HCT116 (cell line): ENCODE data around the gene ITIH4. TPM values are rescaled to one million over a fixed set of nuclear protein-coding genes. Genes with fewer than 3 reads are reported as not detected.

ENCODE experiments used
- ATAC-seq: fragments of 200-7000 bp; cut with Tn5 transposase; 2 replicates; pipeline ENCODE4 v1.9.1; 2020; ENCODE audit warnings: mild to moderate bottlenecking, moderate library complexity
- BruUV-seq: library from RNA; stranded (reverse); fragments of 400-500 nt; replicated peaks from 2 replicates; lab custom pipeline; 2021; lab: Mats Ljungman, UMichigan
- CTCF ChIA-PET: fragments of 300-600 bp; sonication (Branson Sonifier 250); formaldehyde crosslinking; loops from one replicate; lab custom pipeline; 2021; ENCODE audit warnings: antibody characterized with exemption; lab: Charles Lee
- POLR2A ChIA-PET: fragments of 300-600, 350-600 bp; sonication (Branson Sonifier 250); formaldehyde crosslinking; loops from one replicate; lab custom pipeline; 2021; ENCODE audit warnings: antibody characterized with exemption; lab: Charles Lee
- RAD21 ChIA-PET, 2 experiments: fragments of 300-600 bp; sonication (Branson Sonifier 250); formaldehyde crosslinking; loops; one replicate each; lab custom pipeline; 2023; ENCODE audit warnings: low total read pairs in 2 of 2; ENCODE audit not compliant: uncharacterized antibody in 2 of 2, unreplicated experiment in 2 of 2, low non-redundant PET in 1 of 2; lab: Charles Lee
- DNase-seq: peaks from one replicate; pipeline ENCODE4 v3.0.0-alpha.2; 2010; ENCODE audit warnings: low read depth, low spot score
- H2AFZ ChIP-seq: fragments of 200-600 bp; shearing (Covaris generic), sonication (generic); 2 replicates; pipeline ENCODE4 v1.6.1; 2017; ENCODE audit warnings: low read depth, mixed run types, mixed read lengths, antibody characterized with exemption, low read length; ENCODE audit not compliant: poor library complexity, severe bottlenecking
- H3K27ac ChIP-seq: 2 replicates; pipeline ENCODE4 v1.5.1; 2012; ENCODE audit warnings: low read depth, low read length
- H3K27me3 ChIP-seq: fragments of 200-600 bp; sonication (generic); 2 replicates; pipeline ENCODE4 v1.6.1; 2016; ENCODE audit warnings: mixed run types, low read length, mixed read lengths; ENCODE audit not compliant: insufficient read depth
- H3K36me3 ChIP-seq, 2 experiments: fragments of 200-500 bp in 1 of 2; fragments of 200-600 bp in 1 of 2; sonication (Bioruptor generic) in 1 of 2; sonication (generic) in 1 of 2; 2 replicates each; pipeline versions ENCODE4 v1.5.1 to v1.6.1; 2014 to 2016; ENCODE audit warnings: low read length in 2 of 2, inconsistent platforms in 1 of 2, mixed read lengths in 1 of 2, mixed run types in 1 of 2; ENCODE audit not compliant: insufficient read depth in 2 of 2, control insufficient read depth in 1 of 2
- H3K4me1 ChIP-seq, 2 experiments: fragments of 200-600 bp in 1 of 2; sonication (generic) in 1 of 2; 2 replicates each; pipeline versions ENCODE4 v1.5.1 to v1.6.1; 2012 to 2017; ENCODE audit warnings: low read length in 2 of 2, inconsistent platforms in 1 of 2, mild to moderate bottlenecking in 1 of 2, mixed read lengths in 1 of 2, mixed run types in 1 of 2, moderate library complexity in 1 of 2; ENCODE audit not compliant: insufficient read depth in 2 of 2, control insufficient read depth in 1 of 2
- H3K4me2 ChIP-seq: fragments of 200-600 bp; sonication (generic); 2 replicates; pipeline ENCODE4 v1.6.1; 2017; ENCODE audit warnings: mixed run types, low read length, mixed read lengths
- H3K4me3 ChIP-seq, 2 experiments: fragments of 200-600 bp in 1 of 2; sonication (generic) in 1 of 2; replicated peaks in 1 of 2; 2 replicates each; pipeline ENCODE4 v1.5.1; 2011 to 2016; ENCODE audit warnings: low read length in 2 of 2, control low read depth in 1 of 2, low read depth in 1 of 2, mild to moderate bottlenecking in 1 of 2, mixed read lengths in 1 of 2, mixed run types in 1 of 2
- H3K79me2 ChIP-seq: fragments of 200-600 bp; sonication (generic); 2 replicates; pipeline ENCODE4 v1.6.1; 2017; ENCODE audit warnings: mild to moderate bottlenecking, mixed run types, low read length, moderate library complexity, mixed read lengths; ENCODE audit not compliant: insufficient read depth
- H3K9ac ChIP-seq: fragments of 200-600 bp; sonication (generic); 2 replicates; pipeline ENCODE4 v1.6.1; 2016; ENCODE audit warnings: low read length, mixed read lengths
- H3K9me2 ChIP-seq: fragments of 200-600 bp; sonication (generic), shearing (Covaris generic); 2 replicates; pipeline ENCODE4 v1.6.1; 2017; ENCODE audit warnings: mixed run types, mild to moderate bottlenecking, moderate library complexity; ENCODE audit not compliant: insufficient read depth
- H3K9me3 ChIP-seq, 2 experiments: fragments of 200-500 bp in 1 of 2; fragments of 200-600 bp in 1 of 2; sonication (Bioruptor generic) in 1 of 2; sonication (generic) in 1 of 2; 2 replicates each; pipeline ENCODE4 v1.6.1; 2014 to 2017; ENCODE audit warnings: low read length in 2 of 2, mixed read lengths in 2 of 2, inconsistent platforms in 1 of 2, low read depth in 1 of 2, mild to moderate bottlenecking in 1 of 2, mixed run types in 1 of 2, moderate library complexity in 1 of 2; ENCODE audit not compliant: control insufficient read depth in 1 of 2, insufficient read depth in 1 of 2
- H4K20me1 ChIP-seq: fragments of 200-600 bp; sonication (generic), shearing (Covaris generic); 2 replicates; pipeline ENCODE4 v1.6.1; 2017; ENCODE audit warnings: mixed run types, mild to moderate bottlenecking, moderate library complexity; ENCODE audit not compliant: insufficient read depth
- CEBPB ChIP-seq: IDR thresholded peaks from 2 replicates; pipeline ENCODE4 v1.6.1; 2012; ENCODE audit warnings: low read depth
- CTCF ChIP-seq, 3 experiments: fragments of 200-600 bp in 1 of 3; sonication (generic) in 1 of 3; IDR thresholded peaks in 2 of 3; conservative IDR thresholded peaks in 1 of 3; 2 replicates each; pipeline ENCODE4 v1.5.1; 2012 to 2017; ENCODE audit warnings: low read depth in 2 of 3, low read length in 2 of 3, antibody characterized with exemption in 1 of 3, borderline replicate concordance in 1 of 3, control low read depth in 1 of 3, mild to moderate bottlenecking in 1 of 3, mixed read lengths in 1 of 3, mixed run types in 1 of 3, moderate library complexity in 1 of 3; ENCODE audit not compliant: insufficient read depth in 1 of 3
- EZH2 ChIP-seq: fragments of 200-600 bp; sonication (generic); IDR thresholded peaks from 2 replicates; pipeline ENCODE4 v1.6.1; 2017; ENCODE audit warnings: antibody characterized with exemption, mixed run types
- EZH2phosphoT487 ChIP-seq: fragments of 200-600 bp; IDR thresholded peaks from 2 replicates; pipeline ENCODE4 v1.6.1; 2018; ENCODE audit warnings: antibody characterized with exemption, borderline replicate concordance
- JUND ChIP-seq: IDR thresholded peaks from 2 replicates; pipeline ENCODE4 v1.6.1; 2012
- MAX ChIP-seq: IDR thresholded peaks from 2 replicates; pipeline ENCODE4 v1.6.1; 2012
- POLR2A ChIP-seq: IDR thresholded peaks from 2 replicates; pipeline ENCODE4 v1.7.0; 2011; ENCODE audit warnings: borderline replicate concordance; ENCODE audit not compliant: insufficient read depth, insufficient read length; ENCODE audit errors: extremely low read depth
- RAD21 ChIP-seq: IDR thresholded peaks from 2 replicates; pipeline ENCODE4 v1.6.1; 2012; ENCODE audit warnings: low read depth, mild to moderate bottlenecking
- SIN3A ChIP-seq: IDR thresholded peaks from 2 replicates; pipeline ENCODE4 v1.6.1; 2012; ENCODE audit warnings: low read depth
- SP1 ChIP-seq: IDR thresholded peaks from 2 replicates; pipeline ENCODE4 v1.6.1; 2012; ENCODE audit warnings: low read depth
- TCF7L2 ChIP-seq: IDR thresholded peaks from 2 replicates; pipeline ENCODE4 v1.7.0; 2011; ENCODE audit warnings: borderline replicate concordance, inconsistent platforms; ENCODE audit not compliant: insufficient read depth, insufficient read length; ENCODE audit errors: extremely low read depth
- ZBTB33 ChIP-seq: IDR thresholded peaks from 2 replicates; pipeline ENCODE4 v1.6.1; 2011; ENCODE audit warnings: mild to moderate bottlenecking, low read length, moderate library complexity; ENCODE audit not compliant: insufficient replicate concordance; ENCODE audit errors: extremely low read depth
- ZNF274 ChIP-seq: fragments of 200-500 bp; sonication (Bioruptor generic); IDR thresholded peaks from 2 replicates; pipeline ENCODE4 v1.6.1; 2014; ENCODE audit warnings: mild to moderate bottlenecking, low read depth, low read length, inconsistent platforms
- intact Hi-C: fragments of 100-400 bp; cut with micrococcal nuclease; formaldehyde crosslinking; loops from 2 replicates; pipeline ENCODE4 v1.10.0; 2022
- total RNA-seq: library from RNA; stranded (reverse); gene quantifications from one replicate; pipeline ENCODE4 v1.2.1, GENCODE V29; 2021; ENCODE audit not compliant: unreplicated experiment

Gene ITIH4
- total RNA-seq, 1 experiment from 2014 or later = 4.1 TPM

GRCh38 chr3:52800079-52800478 lies 30.4 kb downstream of the ITIH4 start:
- ChIA-PET RAD21 (no interaction called here), CTCF (interaction anchor here (1.2 kb wide), 1 partner anchor 12 kb away, joined by 3 read pairs; no protein-coding TSS in a partner anchor), POLR2A (no interaction called here)
- intact Hi-C loops = no loop called here
- Histone ChIP-seq H3K9me3 (no peaks in the 10 kb centered on the region), H3K27ac (no peak overlapping the region), H3K79me2 (no peaks in the 10 kb centered on the region), H3K9me2 (no peaks in the 10 kb centered on the region), H3K4me3 (no peak overlapping the region), H4K20me1 (no peaks in the 10 kb centered on the region), H3K36me3 (no peaks in the 10 kb centered on the region), H2AFZ (no peak overlapping the region), H3K4me1 (peaks cover 0 to 7% of the 10 kb centered on the region in 2 experiments; a peak in 1 of 4 replicates), H3K9ac (no peak overlapping the region), H3K4me2 (no peak overlapping the region), H3K27me3 (no peaks in the 10 kb centered on the region)
- TF ChIP-seq EZH2 (no peak), POLR2A (no peak), TCF7L2 (no peak), CEBPB (no peak), SP1 (no peak), EZH2phosphoT487 (no peak), SIN3A (no peak), RAD21 (no peak), ZNF274 (no peak), JUND (no peak), CTCF (IDR thresholded peaks at IDR 0.05 in 2 of 3, conservative IDR thresholded peaks at IDR 0.05 in 1 of 3; ENCODE audit: borderline replicate concordance in 1 of 3, insufficient read depth in 1 of 3, low read depth in 2 of 3, low read length in 2 of 3) (no peak), MAX (no peak), ZBTB33 (no peak)
- DNase-seq = no peak
- ATAC-seq = no peak
- no TSS peak for BruUV-seq
